ENCODE data around the gene MLC1. TPM values are rescaled to one million over a fixed set of nuclear protein-coding genes. Genes with fewer than 3 reads are reported as not detected.

The MLC1 gene
- total RNA-seq, 4 donors from 2014 or later = 0.49 to 3.4 (median 0.70) TPM

DNA sequence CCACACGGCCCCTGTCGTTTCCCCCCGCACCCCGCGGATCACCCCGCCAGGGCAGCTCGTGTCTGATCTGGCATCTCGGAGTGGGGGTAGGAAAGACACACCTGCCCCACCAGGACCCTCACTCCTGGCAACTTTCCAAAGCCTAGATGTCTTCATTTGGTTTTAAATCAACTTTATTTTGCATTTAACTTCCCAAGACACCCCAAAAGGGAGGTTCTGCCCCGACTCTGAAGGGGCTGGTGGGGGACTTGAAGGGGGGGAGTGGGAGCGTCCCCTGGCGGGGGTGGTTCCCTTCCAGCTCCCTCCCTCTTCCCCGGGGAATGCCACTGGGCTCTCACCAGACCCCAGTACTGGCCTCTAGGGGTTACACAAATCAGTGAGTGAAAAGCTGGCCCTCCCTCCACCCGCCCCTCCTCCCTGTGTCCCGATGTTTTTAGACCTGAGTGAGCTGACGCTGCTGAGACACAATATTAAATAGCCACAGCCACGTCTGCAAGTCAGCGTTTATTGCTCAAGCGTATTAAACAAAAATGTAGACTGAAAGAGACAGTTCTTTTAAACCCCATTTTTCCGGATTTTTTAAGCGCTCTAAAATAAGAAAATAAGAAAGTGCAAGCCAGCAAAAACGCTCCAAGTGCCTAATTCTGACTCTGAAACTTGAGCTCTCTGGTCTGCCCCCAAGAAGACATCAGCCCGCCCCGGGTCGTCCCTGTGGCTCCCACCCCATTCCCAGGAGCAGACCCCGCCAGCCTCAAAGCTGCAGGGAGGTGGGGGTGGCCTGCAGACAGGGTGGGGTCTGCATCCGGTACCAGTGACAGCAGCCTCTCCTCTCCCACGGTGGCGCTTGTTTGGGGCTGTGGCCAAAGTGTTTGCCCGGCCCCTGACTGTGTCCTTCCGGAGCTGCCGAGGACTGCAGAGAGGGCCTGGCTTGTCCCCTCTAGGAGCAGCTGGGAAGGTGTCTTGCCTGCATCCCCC, 26.0 kb downstream of the MLC1 start:
- no peak overlapping the region for H3K27ac ChIP-seq
- no peak for DNase-seq (ENCODE audit: low spot score in 2 of 2)
- no peaks in the 10 kb centered on the region for H3K9me3 ChIP-seq
- H3K4me3 ChIP-seq = peak overlapping the region; percentile 15
- WGBS = 11% methylated on average over 17 of the region's 31 CpGs
- H3K27me3 ChIP-seq = peaks cover 56% of the 10 kb centered on the region
- H3K36me3 ChIP-seq = no peaks in the 10 kb centered on the region
- H3K4me1 ChIP-seq = peaks cover 15% of the 10 kb centered on the region
- TF ChIP-seq CTCF (IDR thresholded peaks at IDR 0.05) (no peak), POLR2AphosphoS5 (IDR thresholded peaks at IDR 0.05) (no peak), EP300 (IDR thresholded peaks at IDR 0.05) (no peak), POLR2A (IDR thresholded peaks at IDR 0.05) (no peak)

- H3K4me1 ChIP-seq = peaks cover 15% of the 10 kb centered on the region
- 27% methylated on average over 15 of the region's 102 CpGs for WGBS
- H3K27ac ChIP-seq = no peak within 1 kb of the TSS
- peak within 1 kb of the TSS; percentile 15 for H3K4me3 ChIP-seq
- TF ChIP-seq POLR2AphosphoS5 (IDR thresholded peaks at IDR 0.05) (no peak), POLR2A (IDR thresholded peaks at IDR 0.05) (no peak), EP300 (IDR thresholded peaks at IDR 0.05) (no peak), CTCF (IDR thresholded peaks at IDR 0.05) (no peak)
- H3K27me3 ChIP-seq = peaks cover 51% of the 10 kb centered on the region
- H3K36me3 ChIP-seq = no peaks in the 10 kb centered on the region
- DNase-seq (ENCODE audit: low spot score in 2 of 2) = no peak
- H3K9me3 ChIP-seq = peaks cover 8% of the 10 kb centered on the region
Measured at GRCh38 chr22:50058061-50058905, 26.9 kb downstream of the MLC1 start, which contains the start of gene TTLL8. TSS of gene TTLL8 (minus strand) at chr22:50058298.

- H3K4me3 ChIP-seq = no peak overlapping the region
- TF ChIP-seq POLR2A (IDR thresholded peaks at IDR 0.05) (no peak), EP300 (IDR thresholded peaks at IDR 0.05) (no peak), POLR2AphosphoS5 (IDR thresholded peaks at IDR 0.05) (no peak), CTCF (IDR thresholded peaks at IDR 0.05) (no peak)
- 85% methylated on average over 14 of the region's 14 CpGs for WGBS
- peaks cover 15% of the 10 kb centered on the region for H3K4me1 ChIP-seq
- H3K9me3 ChIP-seq = peaks cover 8% of the 10 kb centered on the region
- no peak for DNase-seq (ENCODE audit: low spot score in 2 of 2)
- H3K27me3 ChIP-seq = peaks cover 51% of the 10 kb centered on the region
- H3K27ac ChIP-seq = no peak overlapping the region
- no peaks in the 10 kb centered on the region for H3K36me3 ChIP-seq
Measured at GRCh38 chr22:50057278-50058060, 27.8 kb downstream of the MLC1 start.

GRCh38 chr22:50056214-50056972, 28.8 kb downstream of the MLC1 start:
- Histone ChIP-seq H3K36me3 (no peaks in the 10 kb centered on the region), H3K9me3 (peaks cover 8% of the 10 kb centered on the region), H3K4me1 (peaks cover 15% of the 10 kb centered on the region), H3K27ac (no peak overlapping the region), H3K27me3 (peaks cover 47% of the 10 kb centered on the region), H3K4me3 (no peak overlapping the region)
- no peak for TF ChIP-seq CTCF (IDR thresholded peaks at IDR 0.05)
- TF ChIP-seq POLR2A (IDR thresholded peaks at IDR 0.05) = no peak
- TF ChIP-seq POLR2AphosphoS5 (IDR thresholded peaks at IDR 0.05) = no peak
- TF ChIP-seq EP300 (IDR thresholded peaks at IDR 0.05) = no peak
- 78% methylated on average over 34 of the region's 34 CpGs for WGBS
- DNase-seq (ENCODE audit: low spot score in 2 of 2) = no peak
